Measurements from ENCODE around the gene INVS.

Gene INVS

DNA sequence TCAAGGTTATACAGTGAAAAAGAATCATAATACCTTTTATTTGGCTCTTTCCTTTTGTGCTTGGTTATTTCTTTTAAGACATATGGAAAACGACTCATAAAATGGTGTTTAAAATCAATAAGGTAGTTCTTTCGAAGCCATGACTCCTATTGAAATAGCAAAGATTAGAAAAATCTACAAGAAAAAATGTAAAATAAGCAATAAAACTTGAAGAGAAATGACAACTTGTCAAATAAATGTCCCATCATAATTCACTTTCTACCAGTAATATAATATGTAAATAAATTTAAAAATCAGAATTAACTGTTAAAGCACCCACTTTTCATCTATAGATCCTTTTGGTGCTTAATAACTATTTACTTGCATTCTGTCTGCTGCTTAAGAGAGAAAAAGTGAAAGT, 241.2 kb downstream of the INVS start:
- no peak for DNase-seq

- no peak for DNase-seq
These were observed 242.8 kb downstream of the INVS start for GRCh38 chr9:100341889-100342288.

DNA sequence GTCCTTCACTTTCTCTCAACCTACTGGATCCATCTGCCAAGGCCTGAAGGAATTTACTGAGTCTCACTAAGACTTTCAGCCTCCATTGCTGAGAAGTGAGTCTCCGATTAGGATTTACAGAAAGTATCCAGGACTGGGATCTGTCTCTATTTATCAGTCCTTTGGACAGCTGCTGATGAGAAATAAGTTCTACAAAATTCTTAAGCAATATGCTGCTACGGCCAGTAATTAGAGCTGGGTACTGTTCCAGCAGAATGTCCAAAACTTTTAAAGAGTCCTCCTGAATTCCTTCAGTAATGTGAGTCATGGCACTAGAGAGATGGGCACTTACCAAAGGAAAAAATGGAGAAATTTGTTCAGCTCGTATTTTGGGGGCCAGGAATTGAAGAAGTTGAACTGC, 247.8 kb downstream of the INVS start:
- DNase-seq = no peak

DNA sequence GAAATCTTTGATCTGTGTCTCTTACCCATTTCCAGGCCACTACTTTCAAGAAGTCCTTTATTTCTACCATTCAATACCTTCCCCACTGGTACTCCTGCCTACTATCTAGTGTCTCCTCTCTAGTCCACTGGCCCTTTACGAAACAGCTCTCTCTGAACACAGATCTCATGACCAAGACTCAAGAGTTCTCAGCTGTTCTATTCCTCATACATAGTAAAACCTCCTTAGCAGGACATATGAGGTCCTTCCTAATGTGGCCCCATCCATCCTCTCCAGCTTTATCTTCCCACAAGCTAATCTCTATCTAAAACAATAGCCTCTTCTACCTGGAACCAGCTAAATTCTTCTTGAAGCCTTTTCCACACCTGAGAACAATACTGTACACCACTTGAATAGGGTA, 251.1 kb downstream of the INVS start:
- no peak for DNase-seq

Measured in NCI-H510A treated with DMSO at 0.1 percent for 48 hours (cell line).